Measurements from ENCODE around the gene SETD2.

GRCh38 chr3:47054412-47054811 is 109.5 kb downstream of the SETD2 start:
- TF ChIP-seq POLR2A (IDR thresholded peaks at IDR 0.05; ENCODE audit: low read length) (no peak), GATA1 (IDR thresholded peaks at IDR 0.05; ENCODE audit: low read depth, low read length) (no peak)
